Measurements from ENCODE around the gene NRXN3.

NRXN3 gene

GRCh38 chr14:78849952-78850351, 679.8 kb downstream of the NRXN3 start:
- TF ChIP-seq CTCF (IDR thresholded peaks at IDR 0.05; ENCODE audit: borderline replicate concordance, insufficient read depth, low read depth, low read length), result no peak
- no peak overlapping the region for H3K4me3 ChIP-seq (ENCODE audit: low read depth, low read length)

- TF ChIP-seq CTCF (IDR thresholded peaks at IDR 0.05; ENCODE audit: borderline replicate concordance, insufficient read depth, low read depth, low read length), result no peak
- H3K4me3 ChIP-seq (ENCODE audit: low read depth, low read length), result no peak overlapping the region
Measured at GRCh38 chr14:78851189-78851588, 681.0 kb downstream of the NRXN3 start.

- TF ChIP-seq CTCF (IDR thresholded peaks at IDR 0.05; ENCODE audit: borderline replicate concordance, insufficient read depth, low read depth, low read length), result no peak
- no peak overlapping the region for H3K4me3 ChIP-seq (ENCODE audit: low read depth, low read length)
Measured at GRCh38 chr14:78852040-78852439, 681.9 kb downstream of the NRXN3 start.

- TF ChIP-seq CTCF (IDR thresholded peaks at IDR 0.05; ENCODE audit: borderline replicate concordance, insufficient read depth, low read depth, low read length), result no peak
- no peak overlapping the region for H3K4me3 ChIP-seq (ENCODE audit: low read depth, low read length)
Measured at GRCh38 chr14:78857974-78858373, 687.8 kb downstream of the NRXN3 start.

GRCh38 chr14:78863143-78863542, 693.0 kb downstream of the NRXN3 start:
- no peak for TF ChIP-seq CTCF (IDR thresholded peaks at IDR 0.05; ENCODE audit: borderline replicate concordance, insufficient read depth, low read depth, low read length)
- H3K4me3 ChIP-seq (ENCODE audit: low read depth, low read length), result no peak overlapping the region

GRCh38 chr14:78872837-78873236, 702.7 kb downstream of the NRXN3 start:
- no peak overlapping the region for H3K4me3 ChIP-seq (ENCODE audit: low read depth, low read length)
- TF ChIP-seq CTCF (IDR thresholded peaks at IDR 0.05; ENCODE audit: borderline replicate concordance, insufficient read depth, low read depth, low read length), result no peak

GRCh38 chr14:78873581-78873980, 703.4 kb downstream of the NRXN3 start:
- H3K4me3 ChIP-seq (ENCODE audit: low read depth, low read length), result no peak overlapping the region
- no peak for TF ChIP-seq CTCF (IDR thresholded peaks at IDR 0.05; ENCODE audit: borderline replicate concordance, insufficient read depth, low read depth, low read length)
